ENCODE measurements around the gene KCNA10.
A peak's percentile ranks its signal among the peaks of the same experiment; 100 is the strongest.
"Not testable (repeated sequence)": the region's sequence is repeated elsewhere in the genome, so short reads cannot be mapped to it uniquely, and the experiment has no call there.

KCNA10 gene

DNA sequence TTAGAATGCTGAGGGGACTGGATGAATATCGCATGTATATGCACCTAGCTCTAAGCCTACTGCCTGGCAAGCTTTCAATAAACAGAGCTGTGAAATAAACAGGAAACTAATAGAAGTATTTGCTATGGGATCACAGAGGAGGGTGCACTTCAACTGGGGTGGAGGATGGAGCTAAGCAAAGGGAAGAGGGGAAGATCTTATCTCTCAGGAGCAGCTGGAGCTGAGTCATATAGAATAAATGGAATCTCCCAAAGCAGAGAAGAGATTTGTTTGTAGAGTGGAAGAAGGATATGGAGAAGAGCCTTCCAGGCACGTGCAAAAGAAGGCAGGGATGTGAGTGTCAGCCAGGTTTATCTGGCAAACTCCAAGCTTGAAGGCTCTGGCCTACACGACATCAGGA, 17.0 kb upstream of the KCNA10 start:
- DNase-seq (ENCODE audit: low read depth in 2 of 2), result no peak

DNA sequence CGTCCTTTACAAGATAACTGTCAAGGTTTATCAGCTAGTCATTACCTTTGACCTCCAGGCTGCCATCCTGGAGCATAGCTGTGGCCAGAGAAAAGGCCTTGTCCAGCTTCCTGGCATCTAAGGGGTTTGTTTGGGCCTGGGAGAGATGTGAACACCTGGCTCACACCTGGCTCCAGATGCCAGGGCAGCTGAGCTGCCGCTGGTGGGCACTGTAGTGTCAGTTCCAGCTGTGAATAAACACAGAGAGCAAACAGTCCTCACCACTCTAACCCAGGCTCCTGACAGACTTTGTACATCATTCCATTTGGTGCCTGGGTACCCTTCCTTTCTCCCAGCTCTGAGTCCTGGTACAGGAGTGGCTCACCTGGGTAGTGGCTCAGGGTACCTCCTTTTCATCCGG, 14.3 kb upstream of the KCNA10 start:
- DNase-seq (ENCODE audit: low read depth in 2 of 2), result no peak

GRCh38 chr1:110529011-110529410, 10.0 kb upstream of the KCNA10 start:
- DNase-seq (ENCODE audit: low read depth in 2 of 2), result no peak

DNA sequence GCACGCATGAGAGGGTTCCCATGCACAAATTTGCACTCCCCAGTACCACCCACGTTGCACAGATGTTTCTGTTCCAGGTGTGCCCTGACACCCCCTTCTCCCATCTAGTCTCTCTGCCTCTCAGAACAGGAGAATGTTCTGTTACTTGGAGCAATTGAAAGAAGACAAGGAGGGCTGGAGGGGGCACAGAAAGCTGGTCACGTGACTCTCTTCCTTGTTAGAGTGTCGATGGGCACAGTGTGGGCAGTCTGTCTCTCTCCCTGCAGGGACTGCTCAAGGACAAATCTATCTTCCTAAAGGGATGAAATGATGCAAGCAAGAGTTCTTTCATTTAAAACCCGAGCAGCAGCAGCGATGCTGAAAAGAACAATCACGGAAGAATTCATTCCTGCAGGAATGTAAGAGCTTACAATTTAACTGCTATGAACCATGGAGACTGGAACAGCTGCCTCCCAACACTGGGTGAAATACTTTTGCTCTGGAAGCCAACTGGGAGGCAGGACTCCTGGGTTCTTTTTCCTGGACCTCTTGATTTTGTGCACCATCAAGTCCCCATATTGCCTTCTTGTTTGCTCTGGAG, 7.3 kb upstream of the KCNA10 start:
- DNase-seq (ENCODE audit: low read depth in 2 of 2), result no peak

- no peak for DNase-seq (ENCODE audit: low read depth in 2 of 2)
Measured at GRCh38 chr1:110525249-110525595, 6.2 kb upstream of the KCNA10 start.

DNA sequence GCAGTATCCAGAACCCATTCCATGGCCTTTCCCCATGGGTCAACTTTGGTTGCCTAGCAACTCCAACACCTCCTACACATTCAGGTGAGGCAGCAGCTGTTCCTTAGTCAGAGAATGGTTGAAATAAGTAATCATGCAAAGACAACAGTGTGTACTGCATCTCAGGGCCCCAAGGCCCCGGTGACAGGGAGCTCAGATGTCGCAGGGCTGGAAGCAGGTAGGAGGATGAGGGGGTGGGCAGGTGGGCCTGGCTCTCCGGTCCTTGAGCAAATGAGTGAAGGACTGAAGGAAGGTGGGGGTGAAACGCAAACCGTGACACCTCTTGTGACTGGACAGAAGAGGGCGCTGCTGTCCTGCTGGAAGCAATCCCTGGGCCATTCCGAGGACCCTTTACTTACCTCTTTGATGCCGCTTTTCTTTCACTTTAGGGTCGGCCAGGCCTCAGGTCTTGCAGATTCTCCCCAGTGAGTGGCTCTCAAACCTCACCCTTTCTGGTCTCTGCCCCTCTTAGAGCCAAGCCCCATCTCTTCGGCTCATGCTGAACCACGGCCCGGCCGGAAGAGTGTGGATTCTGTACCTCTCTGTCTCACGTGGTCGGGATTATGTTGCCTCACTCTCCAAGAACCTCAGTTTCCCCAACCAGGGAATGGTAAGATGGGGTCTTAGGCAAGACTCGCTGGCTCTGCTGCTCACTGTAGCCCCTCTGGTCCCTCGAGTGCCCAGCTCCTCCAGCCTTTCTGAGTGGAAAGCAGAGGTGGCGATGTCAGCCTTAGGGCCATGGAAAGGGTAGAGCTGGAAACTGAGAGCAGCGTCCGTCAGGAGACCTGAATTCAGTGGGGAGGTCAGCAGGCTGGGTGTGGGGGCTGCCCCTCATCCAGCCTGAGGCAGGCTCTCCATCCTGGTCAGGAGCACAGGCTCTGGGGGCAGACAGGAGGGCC, 5.6 kb upstream of the KCNA10 start:
- DNase-seq (ENCODE audit: low read depth in 2 of 2), result peak; percentile 33 to 44

- no peak for DNase-seq (ENCODE audit: low read depth in 2 of 2)
Measured at GRCh38 chr1:110523011-110523410, 4.0 kb upstream of the KCNA10 start.

DNA sequence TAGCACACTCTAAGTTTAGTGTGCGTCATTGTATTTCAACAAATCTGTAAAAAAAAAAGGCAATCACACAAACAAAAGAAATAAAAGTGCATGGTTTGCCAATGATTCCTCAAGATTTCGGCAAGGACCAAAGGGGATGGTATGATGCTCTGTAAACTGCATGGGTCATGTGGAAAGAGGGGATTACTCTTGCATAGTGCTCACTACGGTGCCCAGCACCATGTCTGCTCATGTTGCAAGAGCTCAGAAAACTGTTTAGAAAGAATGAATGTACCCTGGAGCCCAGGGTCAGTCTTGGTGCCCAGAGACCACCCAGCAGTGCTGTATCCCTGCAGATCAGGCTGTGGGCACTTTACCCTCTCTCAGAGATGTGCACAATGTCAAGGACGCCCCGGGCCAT, 3.6 kb upstream of the KCNA10 start:
- DNase-seq (ENCODE audit: low read depth in 2 of 2), result no peak

- DNase-seq (ENCODE audit: low read depth in 2 of 2), result no peak
Measured at GRCh38 chr1:110520827-110521226, 1.9 kb upstream of the KCNA10 start.

- no peak for DNase-seq (ENCODE audit: low read depth in 2 of 2)
Measured at GRCh38 chr1:110515891-110516290, 3.1 kb downstream of the KCNA10 start.

GRCh38 chr1:110515041-110515440, 3.9 kb downstream of the KCNA10 start:
- no peak for DNase-seq (ENCODE audit: low read depth in 2 of 2)

- DNase-seq (ENCODE audit: low read depth in 2 of 2), result no peak
Measured at GRCh38 chr1:110513511-110513910, 5.5 kb downstream of the KCNA10 start.

DNA sequence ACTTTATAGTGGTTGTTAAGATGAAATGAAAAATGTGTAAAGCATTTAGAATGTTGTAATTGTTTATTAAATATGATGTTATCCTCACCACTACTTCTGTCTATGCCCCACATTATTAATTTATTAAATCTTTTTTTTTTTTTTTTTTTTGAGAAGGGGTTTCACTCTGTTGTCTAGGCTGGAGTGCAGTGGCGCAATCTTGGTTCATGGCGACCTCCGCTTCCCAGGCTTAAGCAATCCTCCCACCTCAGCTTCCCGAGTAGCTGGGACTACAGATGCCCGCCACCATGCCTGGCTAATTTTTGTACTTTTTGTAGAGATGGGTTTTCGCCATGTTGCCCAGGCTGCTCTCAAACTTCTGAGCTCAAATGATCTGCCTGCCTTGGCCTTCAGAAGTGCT, 7.5 kb downstream of the KCNA10 start:
- no peak for DNase-seq (ENCODE audit: low read depth in 2 of 2)

GRCh38 chr1:110510921-110511320, 8.1 kb downstream of the KCNA10 start:
- not testable (repeated sequence) for DNase-seq (ENCODE audit: low read depth in 2 of 2)

GRCh38 chr1:110509655-110510054, 9.3 kb downstream of the KCNA10 start:
- no peak for DNase-seq (ENCODE audit: low read depth in 2 of 2)

GRCh38 chr1:110508028-110508940, 10.7 kb downstream of the KCNA10 start:
- DNase-seq (ENCODE audit: low read depth in 2 of 2), result no peak

GRCh38 chr1:110506541-110506940, 12.4 kb downstream of the KCNA10 start:
- no peak for DNase-seq (ENCODE audit: low read depth in 2 of 2)

DNA sequence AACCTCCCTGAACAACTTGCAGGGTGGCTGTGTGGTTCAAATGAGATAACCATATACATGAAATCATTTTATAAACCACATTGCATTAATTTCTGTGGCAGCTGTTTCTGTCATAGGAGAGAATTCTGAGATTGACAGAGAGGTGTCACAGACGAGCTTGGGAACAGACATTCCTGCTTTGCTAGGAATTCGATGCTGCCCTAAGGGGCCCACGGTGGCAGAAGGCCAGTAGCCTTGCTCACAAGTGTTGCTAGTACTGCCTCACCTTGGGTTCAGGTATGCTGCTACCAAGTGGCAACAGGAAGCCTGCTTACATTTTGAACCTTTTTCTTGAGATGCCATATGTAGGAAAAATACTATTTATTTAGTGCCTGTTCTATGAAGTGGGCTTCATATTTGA, 13.4 kb downstream of the KCNA10 start:
- no peak for DNase-seq (ENCODE audit: low read depth in 2 of 2)

GRCh38 chr1:110504226-110504625, 14.7 kb downstream of the KCNA10 start:
- DNase-seq (ENCODE audit: low read depth in 2 of 2), result no peak

DNA sequence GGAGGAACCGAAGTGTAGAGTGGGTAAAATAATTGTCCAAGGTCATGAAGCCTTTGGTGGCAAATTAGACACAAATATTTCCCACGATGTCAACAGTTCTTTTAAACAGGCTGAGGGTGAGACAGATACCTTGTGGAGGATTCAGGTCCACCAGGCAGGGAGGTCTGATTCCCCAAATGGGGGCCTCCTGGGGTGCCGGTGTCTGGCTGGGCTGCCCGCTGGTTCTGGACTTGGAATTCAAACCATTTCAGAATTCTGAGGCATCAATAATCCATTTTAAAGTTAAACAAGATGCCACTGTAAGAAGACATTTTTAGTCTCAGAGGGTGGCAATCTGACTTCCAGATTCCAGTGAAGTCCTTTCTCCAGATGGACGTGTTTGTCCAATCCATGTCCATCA, 15.5 kb downstream of the KCNA10 start:
- no peak for DNase-seq (ENCODE audit: low read depth in 2 of 2)

GRCh38 chr1:110502402-110503151, 16.4 kb downstream of the KCNA10 start:
- no peak for DNase-seq (ENCODE audit: low read depth in 2 of 2)

All from stimulated activated CD4-positive, alpha-beta T cell treated with anti-CD3 and anti-CD28 coated beads, Interleukin-15, amount 100 ng/mL, for 48 hours (primary cell).